Transverse colon (tissue), 4 donors: ENCODE measurements around the gene CYP27A1. TPM values are rescaled to one million over a fixed set of nuclear protein-coding genes. Genes with fewer than 3 reads are reported as not detected.

Experiments
- DNase-seq: peaks from one replicate; pipeline ENCODE4 v3.0.0-alpha.2; 2019
- H3K27ac ChIP-seq, 4 donors: fragments of 200-600 bp; sonication (generic); 2 replicates each; pipeline ENCODE4 v1.5.1; 2016 to 2018; ENCODE audit warnings: inconsistent platforms in 4 of 4
- H3K27me3 ChIP-seq: fragments of 200-600 bp; sonication (generic); 2 replicates; pipeline ENCODE4 v1.5.1; 2017; ENCODE audit warnings: inconsistent platforms
- H3K36me3 ChIP-seq, 4 donors: fragments of 200-600 bp; sonication (generic); 2 replicates each; pipeline ENCODE4 v1.5.1; 2017 to 2019; ENCODE audit warnings: inconsistent platforms in 4 of 4
- H3K4me1 ChIP-seq, 4 donors: fragments of 200-600 bp; sonication (generic); 2 replicates each; pipeline ENCODE4 v1.5.1; 2017 to 2020; ENCODE audit warnings: inconsistent platforms in 4 of 4
- H3K4me3 ChIP-seq, 4 donors: fragments of 200-600 bp; sonication (generic); 1 replicate in 1 of 4; 2 replicates in 3 of 4; pipeline versions ENCODE4 v1.5.1 to v1.6.1; 2017 to 2019; ENCODE audit warnings: inconsistent platforms in 4 of 4
- H3K9me3 ChIP-seq, 2 donors: fragments of 200-600 bp; sonication (generic); 2 replicates each; pipeline ENCODE4 v1.5.1; 2017 to 2019; ENCODE audit warnings: inconsistent platforms in 2 of 2
- CTCF ChIP-seq, 5 experiments: fragments of 200-600 bp in 3 of 5; fragments of 450-650 bp in 2 of 5; sonication (generic) in 3 of 5; IDR thresholded peaks; 1 replicate in 2 of 5; 2 replicates in 3 of 5; pipeline ENCODE4 v1.5.1; 2016 to 2017; ENCODE audit warnings: antibody characterized with exemption in 5 of 5, inconsistent platforms in 3 of 5, mild to moderate bottlenecking in 2 of 5, moderate library complexity in 1 of 5
- EP300 ChIP-seq: sonication (generic); formaldehyde crosslinking; IDR thresholded peaks from one replicate; pipeline ENCODE4 v1.6.1; 2017; ENCODE audit warnings: antibody characterized with exemption, low read depth
- POLR2A ChIP-seq: fragments of 450-650 bp; IDR thresholded peaks from one replicate; pipeline ENCODE4 v1.6.1; 2016; ENCODE audit warnings: antibody characterized with exemption, mild to moderate bottlenecking, moderate library complexity
- POLR2AphosphoS5 ChIP-seq, 3 donors: sonication (generic); formaldehyde crosslinking; IDR thresholded peaks; one replicate each; pipeline ENCODE4 v1.6.1; 2016; ENCODE audit warnings: antibody characterized with exemption in 3 of 3
- WGBS, 2 donors: methylation state at CpG; one replicate each; pipeline ENCODE4 v1.1.5; 2018; ENCODE audit warnings: low coverage in 1 of 2; 5-methylcytosine and 5-hydroxymethylcytosine counted together
- in situ Hi-C, 4 donors: fragments of 200-750 bp; cut with MboI; loops; one replicate each; pipeline versions ENCODE4 v1.15.0 to v1.15.1; 2017; ENCODE audit warnings: low sequenced_read_pairs in 3 of 4, low pct_ligation_motif_present in 1 of 4, low pct_unique_long_range_greater_than_20kb in 1 of 4
- intact Hi-C: fragments of 100-400 bp; cut with DNase I; formaldehyde crosslinking; loops from one replicate; pipeline ENCODE4 v1.15.1; 2023; ENCODE audit warnings: low total_unique reads
- total RNA-seq, 4 donors: library from RNA; depleted of rRNA; stranded (reverse); fragments of >200 nt; gene quantifications; one replicate each; pipeline ENCODE4 v1.1.0, GENCODE V29; 2016

Gene CYP27A1
- total RNA-seq, 4 donors from 2014 or later = 48.3 to 159 (median 75.5) TPM

GRCh38 chr2:218819093-218819492 lies 37.1 kb downstream of the CYP27A1 start:
- Histone ChIP-seq H3K4me3 (no peak overlapping the region), H3K36me3 (peaks cover 0 to 7% (median 0%) of the 10 kb centered on the region in 4 donors), H3K27me3 (no peaks in the 10 kb centered on the region), H3K9me3 (no peaks in the 10 kb centered on the region), H3K27ac (no peak overlapping the region), H3K4me1 (peaks cover 0 to 9% (median 5%) of the 10 kb centered on the region in 4 donors)
- intact Hi-C loops (no loop called here), in situ Hi-C loops (no loop called here)
- TF ChIP-seq EP300 (no peak), POLR2A (no peak), POLR2AphosphoS5 (IDR thresholded peaks at IDR 0.05) (no peak), CTCF (IDR thresholded peaks at IDR 0.05) (no peak)
- DNase-seq = no peak
- 83 to 90% methylated on average over 3 to 7 of the region's 7 CpGs for WGBS, 2 donors

GRCh38 chr2:218820746-218821369 lies 38.9 kb downstream of the CYP27A1 start:
- no peak overlapping the region for H3K27ac ChIP-seq

GRCh38 chr2:218821605-218822211 lies 39.8 kb downstream of the CYP27A1 start:
- no peak overlapping the region for H3K4me3 ChIP-seq
- H3K27ac ChIP-seq = no peak overlapping the region
- WGBS, 2 donors = 70 to 100% methylated on average over 1 to 9 of the region's 9 CpGs
- TF ChIP-seq EP300 (no peak), CTCF (IDR thresholded peaks at IDR 0.05) (no peak), POLR2AphosphoS5 (IDR thresholded peaks at IDR 0.05) (no peak), POLR2A (no peak)
- DNase-seq = no peak
- no peaks in the 10 kb centered on the region for H3K27me3 ChIP-seq
- peaks cover 0 to 3% (median 0%) of the 10 kb centered on the region in 4 donors for H3K36me3 ChIP-seq
- no peaks in the 10 kb centered on the region for H3K9me3 ChIP-seq
- H3K4me1 ChIP-seq = no peaks in the 10 kb centered on the region
- intact Hi-C loops = loop anchor here (10.0 kb wide), 1 partner anchor 97 kb away; no protein-coding TSS in a partner anchor
- in situ Hi-C loops = no loop called here

More at GRCh38 chr2:218820746-218821369, 38.9 kb downstream of the CYP27A1 start:
- in situ Hi-C loops = no loop called here
- H3K9me3 ChIP-seq = no peaks in the 10 kb centered on the region
- H3K36me3 ChIP-seq = peaks cover 0 to 3% (median 0%) of the 10 kb centered on the region in 4 donors
- DNase-seq = no peak
- no peak overlapping the region for H3K4me3 ChIP-seq
- no peaks in the 10 kb centered on the region for H3K4me1 ChIP-seq
- no peak for TF ChIP-seq CTCF (IDR thresholded peaks at IDR 0.05)
- no peak for TF ChIP-seq POLR2AphosphoS5 (IDR thresholded peaks at IDR 0.05)
- TF ChIP-seq POLR2A = no peak
- TF ChIP-seq EP300 = no peak
- H3K27me3 ChIP-seq = no peaks in the 10 kb centered on the region
- intact Hi-C loops = loop anchor here (10.0 kb wide), 1 partner anchor 96 kb away; no protein-coding TSS in a partner anchor
- 91 to 100% methylated on average over 1 to 15 of the region's 15 CpGs for WGBS, 2 donors

DNA sequence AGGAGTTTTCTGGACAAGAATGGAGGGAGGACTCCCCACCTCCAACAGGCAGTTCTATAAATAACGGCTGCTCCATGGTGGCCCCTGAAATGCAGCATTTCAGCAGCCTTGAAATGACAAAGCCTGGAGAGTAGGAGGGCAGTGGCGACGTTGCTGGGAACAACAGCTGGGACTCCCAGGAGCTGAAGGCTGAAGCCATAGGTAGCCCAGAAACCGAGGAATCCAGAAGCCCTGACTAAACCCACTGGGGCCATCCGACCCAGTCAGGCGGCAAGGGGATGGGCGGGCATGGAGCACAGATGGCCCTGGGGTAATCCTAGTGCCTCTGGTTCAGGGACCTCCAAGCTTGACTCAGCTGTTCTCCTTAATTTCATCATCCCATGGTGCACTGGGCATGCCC lies 40.7 kb downstream of the CYP27A1 start:
- in situ Hi-C loops (no loop called here), intact Hi-C loops (loop anchor here (10.0 kb wide), 1 partner anchor 98 kb away; no protein-coding TSS in a partner anchor)
- Histone ChIP-seq H3K4me1 (no peaks in the 10 kb centered on the region), H3K27me3 (no peaks in the 10 kb centered on the region), H3K4me3 (no peak overlapping the region), H3K36me3 (peaks cover 0 to 3% (median 0%) of the 10 kb centered on the region in 4 donors), H3K9me3 (no peaks in the 10 kb centered on the region), H3K27ac (no peak overlapping the region)
- TF ChIP-seq POLR2AphosphoS5 (IDR thresholded peaks at IDR 0.05) = no peak
- no peak for TF ChIP-seq EP300
- no peak for TF ChIP-seq POLR2A
- TF ChIP-seq CTCF (IDR thresholded peaks at IDR 0.05) = no peak
- WGBS, 2 donors = 81% methylated on average over 7 of the region's 7 CpGs; no CpG with 5 or more reads in 1 of the 2 donors
- no peak for DNase-seq
